GM21360 (cell line): Measurements from ENCODE around the gene CPEB3.
"Not testable (repeated sequence)": the region's sequence is repeated elsewhere in the genome, so short reads cannot be mapped to it uniquely, and the experiment has no call there.

Experiments
- ATAC-seq: cut with Tn5 transposase; IDR thresholded peaks from one replicate; pipeline ENCODE4 v1.9.1; 2021; ENCODE audit warnings: mild to moderate bottlenecking, moderate library complexity; ENCODE audit not compliant: unreplicated experiment

CPEB3 gene

GRCh38 chr10:92216608-92217007, 74.3 kb downstream of the CPEB3 start:
- ATAC-seq: not testable (repeated sequence)

- not testable (repeated sequence) for ATAC-seq
These were observed 75.7 kb downstream of the CPEB3 start for GRCh38 chr10:92215222-92215621.

GRCh38 chr10:92213049-92213448, 77.8 kb downstream of the CPEB3 start:
- ATAC-seq: no peak

- ATAC-seq: no peak
These were observed 82.1 kb downstream of the CPEB3 start for GRCh38 chr10:92208736-92209135.

GRCh38 chr10:92208157-92208720, 82.6 kb downstream of the CPEB3 start:
- no peak for ATAC-seq

GRCh38 chr10:92207061-92207460, 83.8 kb downstream of the CPEB3 start:
- ATAC-seq: no peak

- no peak for ATAC-seq
These were observed 86.8 kb downstream of the CPEB3 start for GRCh38 chr10:92203919-92204623.

GRCh38 chr10:92202536-92202935, 88.3 kb downstream of the CPEB3 start:
- ATAC-seq: no peak

- ATAC-seq: no peak
These were observed 90.3 kb downstream of the CPEB3 start for GRCh38 chr10:92200564-92200963.

- no peak for ATAC-seq
These were observed 103.8 kb downstream of the CPEB3 start for GRCh38 chr10:92187101-92187500.

GRCh38 chr10:92184977-92185376, 105.9 kb downstream of the CPEB3 start:
- ATAC-seq: no peak

- ATAC-seq: no peak
These were observed 107.7 kb downstream of the CPEB3 start for GRCh38 chr10:92183199-92183598.

GRCh38 chr10:92181575-92181974, 109.3 kb downstream of the CPEB3 start:
- no peak for ATAC-seq

GRCh38 chr10:92180399-92180798, 110.5 kb downstream of the CPEB3 start:
- no peak for ATAC-seq

GRCh38 chr10:92177546-92177945, 113.3 kb downstream of the CPEB3 start:
- no peak for ATAC-seq

- ATAC-seq: no peak
These were observed 115.7 kb downstream of the CPEB3 start for GRCh38 chr10:92175164-92175563.

- ATAC-seq: no peak
These were observed 116.9 kb downstream of the CPEB3 start for GRCh38 chr10:92173996-92174395.

- ATAC-seq: no peak
These were observed 126.7 kb downstream of the CPEB3 start for GRCh38 chr10:92164036-92164696.

- ATAC-seq: no peak
These were observed 128.3 kb downstream of the CPEB3 start for GRCh38 chr10:92162541-92162940.

- ATAC-seq: no peak
These were observed 133.8 kb downstream of the CPEB3 start for GRCh38 chr10:92156874-92157773.

GRCh38 chr10:92150823-92151222, 140.1 kb downstream of the CPEB3 start:
- ATAC-seq: no peak
